Measurements from ENCODE around the gene HLF.

Gene HLF

GRCh38 chr17:55269894-55270293 lies 5.1 kb downstream of the HLF start:
- no peak for TF ChIP-seq CTCF (conservative IDR thresholded peaks at IDR 0.05)
- no peak overlapping the region for H3K27ac ChIP-seq

- no peak for TF ChIP-seq CTCF (conservative IDR thresholded peaks at IDR 0.05)
- H3K27ac ChIP-seq, result no peak overlapping the region
Observed at GRCh38 chr17:55271223-55271571, 6.4 kb downstream of the HLF start.

- TF ChIP-seq CTCF (conservative IDR thresholded peaks at IDR 0.05), result no peak
- no peak overlapping the region for H3K27ac ChIP-seq
Observed at GRCh38 chr17:55271958-55272710, 7.4 kb downstream of the HLF start.

- TF ChIP-seq CTCF (conservative IDR thresholded peaks at IDR 0.05), result no peak
- no peak overlapping the region for H3K27ac ChIP-seq
Observed at GRCh38 chr17:55272711-55273578, 8.2 kb downstream of the HLF start.

GRCh38 chr17:55273579-55274354 lies 9.0 kb downstream of the HLF start:
- no peak for TF ChIP-seq CTCF (conservative IDR thresholded peaks at IDR 0.05)
- no peak overlapping the region for H3K27ac ChIP-seq

- TF ChIP-seq CTCF (conservative IDR thresholded peaks at IDR 0.05), result no peak
- no peak overlapping the region for H3K27ac ChIP-seq
Observed at GRCh38 chr17:55274355-55275255, 9.8 kb downstream of the HLF start.
